ENCODE measurements around the gene MYRF. TPM values are rescaled to one million over a fixed set of nuclear protein-coding genes. Genes with fewer than 3 reads are reported as not detected.

The MYRF gene
- total RNA-seq, 1 donor from 2014 or later, result not detected

DNA sequence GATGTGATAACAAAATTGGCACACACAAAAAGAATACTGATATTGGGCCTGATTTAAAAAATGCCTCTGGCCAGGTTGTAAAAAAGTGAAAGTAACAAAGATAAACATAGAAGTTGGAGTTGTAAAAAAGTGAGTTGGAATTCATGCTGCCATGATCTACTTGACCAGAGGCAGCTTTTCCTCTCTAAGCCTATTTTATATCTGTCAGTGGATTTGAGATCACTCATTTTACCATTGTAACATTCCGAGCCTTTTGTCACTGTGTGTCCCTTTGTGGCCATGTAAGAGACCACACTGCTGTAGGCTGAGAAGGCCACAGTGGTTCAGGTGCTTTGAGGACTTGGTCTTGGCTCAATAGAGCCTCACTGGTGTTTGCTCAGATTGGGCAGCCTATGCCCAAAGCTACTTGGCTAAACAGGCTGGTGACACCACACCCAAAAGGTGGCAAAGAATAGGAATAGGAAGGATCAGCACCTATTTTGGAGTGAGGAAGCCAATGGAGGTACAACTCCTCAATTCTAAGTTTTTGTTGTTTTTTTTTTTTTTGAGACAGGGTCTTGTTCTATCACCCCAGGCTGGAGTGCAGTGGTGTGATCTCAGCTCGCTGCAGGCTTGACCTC is 47.3 kb downstream of the MYRF start:
- Histone ChIP-seq H3K27me3 (ENCODE audit: control insufficient read depth in 3 of 3, insufficient read depth in 3 of 3, low read length in 3 of 3) (no peaks in the 10 kb centered on the region), H3K9me3 (ENCODE audit: control insufficient read depth in 3 of 3, low read length in 3 of 3) (no peaks in the 10 kb centered on the region), H3K9ac (ENCODE audit: low read depth in 1 of 3, low read length in 3 of 3) (no peak overlapping the region), H3K27ac (ENCODE audit: low read depth, low read length) (no peak overlapping the region), H3K4me1 (ENCODE audit: control insufficient read depth in 3 of 3, insufficient read depth in 3 of 3, low read length in 3 of 3) (no peaks in the 10 kb centered on the region), H3K4me3 (ENCODE audit: low read length in 3 of 3) (no peak overlapping the region), H3K36me3 (ENCODE audit: control insufficient read depth in 3 of 3, insufficient read depth in 3 of 3, low read length in 3 of 3) (peaks cover 9 to 16% (median 15%) of the 10 kb centered on the region in 3 donors)

DNA sequence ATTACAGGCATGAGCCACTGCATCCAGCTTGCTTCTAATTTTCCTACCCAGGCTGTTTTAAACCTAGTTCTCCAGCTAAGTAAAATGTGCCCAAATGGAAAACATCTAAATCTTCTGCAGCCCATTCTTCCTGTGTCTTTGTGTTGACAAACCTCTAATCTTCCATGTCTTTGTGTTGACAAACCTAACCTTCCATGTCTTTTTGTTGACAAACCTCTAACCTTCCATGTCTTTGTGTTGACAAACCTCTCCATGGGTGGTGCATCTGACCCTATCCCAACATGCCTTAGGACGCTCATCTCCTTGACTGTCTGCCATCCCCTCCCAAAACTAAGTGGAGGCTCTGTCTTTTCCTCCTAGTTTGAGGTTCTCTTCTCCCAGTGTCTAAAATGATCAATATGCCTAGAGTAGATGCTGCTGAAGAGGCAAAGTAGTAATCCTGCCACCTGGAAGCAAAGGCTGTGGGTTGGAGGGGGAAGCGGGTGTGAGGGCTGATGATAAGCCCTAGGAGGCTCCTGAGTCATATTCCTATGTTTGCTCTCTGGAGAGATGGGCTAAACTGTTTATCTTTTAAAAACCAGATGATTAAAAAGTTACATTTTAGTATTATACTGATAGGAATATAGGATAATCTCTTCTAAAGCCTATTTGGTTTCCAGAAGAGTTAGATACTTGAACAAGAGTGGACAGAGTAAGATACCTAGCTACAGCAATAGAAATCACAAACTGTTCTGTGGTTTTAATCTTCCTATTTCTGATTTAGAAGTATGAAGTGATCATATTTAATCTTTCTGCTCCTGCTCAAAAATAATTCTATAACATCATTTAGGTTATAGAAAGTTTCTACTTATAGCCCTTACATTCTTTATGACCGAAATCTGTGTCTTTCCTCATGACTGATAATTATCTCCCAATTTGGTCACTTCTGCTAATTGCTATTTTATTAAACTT is 48.2 kb downstream of the MYRF start:
- Histone ChIP-seq H3K4me3 (ENCODE audit: low read length in 3 of 3) (no peak overlapping the region), H3K27me3 (ENCODE audit: control insufficient read depth in 3 of 3, insufficient read depth in 3 of 3, low read length in 3 of 3) (no peaks in the 10 kb centered on the region), H3K4me1 (ENCODE audit: control insufficient read depth in 3 of 3, insufficient read depth in 3 of 3, low read length in 3 of 3) (no peaks in the 10 kb centered on the region), H3K27ac (ENCODE audit: low read depth, low read length) (no peak overlapping the region), H3K9me3 (ENCODE audit: control insufficient read depth in 3 of 3, low read length in 3 of 3) (no peaks in the 10 kb centered on the region), H3K9ac (ENCODE audit: low read depth in 1 of 3, low read length in 3 of 3) (no peak overlapping the region), H3K36me3 (ENCODE audit: control insufficient read depth in 3 of 3, insufficient read depth in 3 of 3, low read length in 3 of 3) (peaks cover 7 to 15% (median 14%) of the 10 kb centered on the region in 3 donors)

DNA sequence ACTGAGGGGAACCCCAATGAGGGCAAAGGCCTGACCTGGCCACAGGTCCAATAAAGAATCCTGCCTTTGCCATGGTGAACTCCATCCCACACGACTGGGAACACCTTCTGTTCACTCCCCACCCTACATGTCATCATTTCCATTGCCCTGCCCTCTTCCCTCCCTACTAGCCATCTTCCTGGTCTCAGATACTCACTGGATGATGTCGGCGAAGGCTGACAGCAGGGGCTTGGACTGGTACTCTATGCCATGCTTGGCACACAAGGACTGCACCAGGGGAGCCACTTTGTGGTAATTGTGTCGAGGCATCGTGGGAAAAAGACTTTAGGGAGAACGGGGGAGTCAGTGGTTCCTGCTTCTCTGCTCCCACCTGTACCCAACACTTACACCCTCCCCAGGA is 50.2 kb downstream of the MYRF start:
- H3K36me3 ChIP-seq (ENCODE audit: control insufficient read depth in 3 of 3, insufficient read depth in 3 of 3, low read length in 3 of 3), result peaks cover 3 to 12% (median 8%) of the 10 kb centered on the region in 3 donors
- no peaks in the 10 kb centered on the region for H3K4me1 ChIP-seq (ENCODE audit: control insufficient read depth in 3 of 3, insufficient read depth in 3 of 3, low read length in 3 of 3)
- no peaks in the 10 kb centered on the region for H3K27me3 ChIP-seq (ENCODE audit: control insufficient read depth in 3 of 3, insufficient read depth in 3 of 3, low read length in 3 of 3)
- no peaks in the 10 kb centered on the region for H3K9me3 ChIP-seq (ENCODE audit: control insufficient read depth in 3 of 3, low read length in 3 of 3)
- H3K9ac ChIP-seq (ENCODE audit: low read depth in 1 of 3, low read length in 3 of 3), result no peak overlapping the region
- H3K4me3 ChIP-seq (ENCODE audit: low read length in 3 of 3), result no peak overlapping the region
- H3K27ac ChIP-seq (ENCODE audit: low read depth, low read length), result no peak overlapping the region

DNA sequence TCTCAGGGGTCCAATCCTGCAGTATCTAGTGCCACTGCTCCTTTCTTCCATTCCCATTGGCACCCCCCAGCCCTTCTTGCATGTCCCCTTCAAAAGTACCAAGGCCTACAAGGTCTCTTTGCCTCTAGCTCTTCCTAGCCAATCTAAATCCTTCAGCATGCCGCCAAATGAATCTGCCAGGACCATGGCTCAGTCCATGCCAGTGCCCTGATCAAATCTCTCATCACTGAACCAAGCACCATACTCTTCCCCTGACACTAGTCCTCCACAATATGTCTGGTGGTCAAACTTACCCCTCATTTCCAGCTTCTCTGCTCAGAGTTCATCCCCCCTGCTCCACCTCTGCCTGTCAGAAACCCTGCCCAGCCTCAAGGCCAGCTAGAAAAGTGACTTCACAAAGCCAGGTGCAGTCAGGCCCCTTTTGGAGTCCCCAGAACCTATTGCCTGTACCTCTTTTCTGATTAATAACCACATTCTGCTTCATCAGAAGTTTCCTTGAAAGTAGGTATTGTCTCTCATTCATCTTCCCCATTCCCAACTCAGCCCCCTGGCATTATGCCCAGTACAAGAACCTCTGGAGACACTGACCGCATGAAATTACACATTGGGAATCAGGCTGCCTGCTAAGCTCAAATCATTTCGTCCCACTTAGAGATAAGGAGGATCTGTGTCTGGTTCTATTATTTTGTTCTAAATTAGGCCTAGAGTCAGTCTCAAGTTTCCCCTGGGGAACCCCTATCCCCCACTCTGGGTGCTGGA is 51.6 kb downstream of the MYRF start:
- peaks cover 3 to 14% (median 8%) of the 10 kb centered on the region in 3 donors for H3K36me3 ChIP-seq (ENCODE audit: control insufficient read depth in 3 of 3, insufficient read depth in 3 of 3, low read length in 3 of 3)
- H3K4me1 ChIP-seq (ENCODE audit: control insufficient read depth in 3 of 3, insufficient read depth in 3 of 3, low read length in 3 of 3), result no peaks in the 10 kb centered on the region
- H3K9me3 ChIP-seq (ENCODE audit: control insufficient read depth in 3 of 3, low read length in 3 of 3), result no peaks in the 10 kb centered on the region
- H3K27me3 ChIP-seq (ENCODE audit: control insufficient read depth in 3 of 3, insufficient read depth in 3 of 3, low read length in 3 of 3), result no peaks in the 10 kb centered on the region
- no peak overlapping the region for H3K27ac ChIP-seq (ENCODE audit: low read depth, low read length)
- no peak overlapping the region for H3K4me3 ChIP-seq (ENCODE audit: low read length in 3 of 3)
- no peak overlapping the region for H3K9ac ChIP-seq (ENCODE audit: low read depth in 1 of 3, low read length in 3 of 3)

DNA sequence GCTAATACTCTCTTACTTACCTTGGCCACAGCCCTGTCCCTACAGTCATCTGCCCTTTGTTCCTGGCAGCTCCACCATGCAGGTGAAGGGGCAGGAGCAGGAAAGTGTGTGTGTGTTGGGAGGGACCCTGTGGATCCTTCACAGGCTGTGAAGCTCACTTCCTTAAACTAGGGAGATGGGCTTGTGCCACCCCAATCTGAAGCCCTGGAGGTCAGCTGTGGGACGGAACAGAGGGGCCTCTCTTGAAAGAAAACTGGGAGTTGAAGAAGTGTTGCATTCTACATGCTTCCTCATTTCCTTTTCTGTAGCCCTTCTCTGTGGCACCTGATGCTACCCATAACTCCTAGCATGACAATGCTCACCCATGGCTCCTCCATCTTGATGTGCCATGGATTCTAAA is 52.7 kb downstream of the MYRF start:
- H3K4me3 ChIP-seq (ENCODE audit: low read length in 3 of 3), result no peak overlapping the region
- no peaks in the 10 kb centered on the region for H3K9me3 ChIP-seq (ENCODE audit: control insufficient read depth in 3 of 3, low read length in 3 of 3)
- no peaks in the 10 kb centered on the region for H3K4me1 ChIP-seq (ENCODE audit: control insufficient read depth in 3 of 3, insufficient read depth in 3 of 3, low read length in 3 of 3)
- peaks cover 5 to 20% (median 8%) of the 10 kb centered on the region in 3 donors for H3K36me3 ChIP-seq (ENCODE audit: control insufficient read depth in 3 of 3, insufficient read depth in 3 of 3, low read length in 3 of 3)
- no peak overlapping the region for H3K27ac ChIP-seq (ENCODE audit: low read depth, low read length)
- H3K9ac ChIP-seq (ENCODE audit: low read depth in 1 of 3, low read length in 3 of 3), result no peak overlapping the region
- no peaks in the 10 kb centered on the region for H3K27me3 ChIP-seq (ENCODE audit: control insufficient read depth in 3 of 3, insufficient read depth in 3 of 3, low read length in 3 of 3)

- H3K9me3 ChIP-seq (ENCODE audit: control insufficient read depth in 3 of 3, low read length in 3 of 3), result no peaks in the 10 kb centered on the region
- no peaks in the 10 kb centered on the region for H3K4me1 ChIP-seq (ENCODE audit: control insufficient read depth in 3 of 3, insufficient read depth in 3 of 3, low read length in 3 of 3)
- no peak overlapping the region for H3K4me3 ChIP-seq (ENCODE audit: low read length in 3 of 3)
- no peak overlapping the region for H3K9ac ChIP-seq (ENCODE audit: low read depth in 1 of 3, low read length in 3 of 3)
- no peaks in the 10 kb centered on the region for H3K27me3 ChIP-seq (ENCODE audit: control insufficient read depth in 3 of 3, insufficient read depth in 3 of 3, low read length in 3 of 3)
- peaks cover 3 to 28% (median 10%) of the 10 kb centered on the region in 3 donors for H3K36me3 ChIP-seq (ENCODE audit: control insufficient read depth in 3 of 3, insufficient read depth in 3 of 3, low read length in 3 of 3)
- H3K27ac ChIP-seq (ENCODE audit: low read depth, low read length), result no peak overlapping the region
Measured at GRCh38 chr11:61806785-61807184, 54.3 kb downstream of the MYRF start.

- Histone ChIP-seq H3K4me1 (ENCODE audit: control insufficient read depth in 3 of 3, insufficient read depth in 3 of 3, low read length in 3 of 3) (peaks cover 2 to 11% (median 6%) of the 10 kb centered on the region in 3 donors), H3K27me3 (ENCODE audit: control insufficient read depth in 3 of 3, insufficient read depth in 3 of 3, low read length in 3 of 3) (peaks cover 0 to 2% (median 0%) of the 10 kb centered on the region in 3 donors), H3K9ac (ENCODE audit: low read depth in 1 of 3, low read length in 3 of 3) (no peak overlapping the region), H3K27ac (ENCODE audit: low read depth, low read length) (no peak overlapping the region), H3K4me3 (ENCODE audit: low read length in 3 of 3) (no peak overlapping the region), H3K36me3 (ENCODE audit: control insufficient read depth in 3 of 3, insufficient read depth in 3 of 3, low read length in 3 of 3) (peaks cover 7 to 27% (median 7%) of the 10 kb centered on the region in 3 donors), H3K9me3 (ENCODE audit: control insufficient read depth in 3 of 3, low read length in 3 of 3) (no peaks in the 10 kb centered on the region)
Measured at GRCh38 chr11:61810671-61811175, 58.3 kb downstream of the MYRF start.

- Histone ChIP-seq H3K27me3 (ENCODE audit: control insufficient read depth in 3 of 3, insufficient read depth in 3 of 3, low read length in 3 of 3) (peaks cover 0 to 2% (median 0%) of the 10 kb centered on the region in 3 donors), H3K36me3 (ENCODE audit: control insufficient read depth in 3 of 3, insufficient read depth in 3 of 3, low read length in 3 of 3) (peaks cover 7 to 24% (median 7%) of the 10 kb centered on the region in 3 donors), H3K9me3 (ENCODE audit: control insufficient read depth in 3 of 3, low read length in 3 of 3) (no peaks in the 10 kb centered on the region), H3K4me1 (ENCODE audit: control insufficient read depth in 3 of 3, insufficient read depth in 3 of 3, low read length in 3 of 3) (peaks cover 11 to 22% (median 16%) of the 10 kb centered on the region in 3 donors), H3K4me3 (ENCODE audit: low read length in 3 of 3) (no peak overlapping the region), H3K9ac (ENCODE audit: low read depth in 1 of 3, low read length in 3 of 3) (no peak overlapping the region), H3K27ac (ENCODE audit: low read depth, low read length) (no peak overlapping the region)
Measured at GRCh38 chr11:61811831-61812230, 59.4 kb downstream of the MYRF start.

- H3K36me3 ChIP-seq (ENCODE audit: control insufficient read depth in 3 of 3, insufficient read depth in 3 of 3, low read length in 3 of 3), result peaks cover 7 to 24% (median 7%) of the 10 kb centered on the region in 3 donors
- no peak overlapping the region for H3K4me3 ChIP-seq (ENCODE audit: low read length in 3 of 3)
- no peaks in the 10 kb centered on the region for H3K9me3 ChIP-seq (ENCODE audit: control insufficient read depth in 3 of 3, low read length in 3 of 3)
- no peak overlapping the region for H3K9ac ChIP-seq (ENCODE audit: low read depth in 1 of 3, low read length in 3 of 3)
- no peak overlapping the region for H3K27ac ChIP-seq (ENCODE audit: low read depth, low read length)
- H3K27me3 ChIP-seq (ENCODE audit: control insufficient read depth in 3 of 3, insufficient read depth in 3 of 3, low read length in 3 of 3), result peaks cover 0 to 2% (median 0%) of the 10 kb centered on the region in 3 donors
- H3K4me1 ChIP-seq (ENCODE audit: control insufficient read depth in 3 of 3, insufficient read depth in 3 of 3, low read length in 3 of 3), result peaks cover 15 to 25% (median 16%) of the 10 kb centered on the region in 3 donors
Measured at GRCh38 chr11:61812736-61813411, 60.4 kb downstream of the MYRF start.
